ENCODE data around the gene FFAR4. TPM values are rescaled to one million over a fixed set of nuclear protein-coding genes. Genes with fewer than 3 reads are reported as not detected.

Gene FFAR4
- total RNA-seq, 1 experiment from 2014 or later, result not detected

DNA sequence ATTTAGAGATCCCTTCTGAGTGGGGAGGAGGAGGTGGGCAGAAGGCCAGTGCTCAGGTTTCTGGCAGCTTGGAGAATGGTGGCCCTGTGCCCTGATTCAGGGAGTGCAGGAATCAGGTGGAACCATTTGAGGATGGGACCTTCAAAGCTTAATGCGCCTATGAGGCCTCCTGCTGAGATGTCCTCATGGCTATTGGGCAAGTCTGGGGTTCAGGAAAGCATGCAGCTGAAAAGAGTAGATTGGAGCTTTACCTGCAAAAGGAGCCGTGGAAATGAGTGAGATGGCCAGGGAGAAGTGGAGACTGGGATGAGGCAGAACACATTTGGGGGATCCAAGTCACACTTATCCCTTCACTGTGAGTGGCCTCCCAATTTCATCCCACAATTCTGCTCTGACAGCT lies 6.1 kb downstream of the FFAR4 start:
- no peak overlapping the region for H3K4me3 Mint-ChIP-seq (ENCODE audit: unreplicated experiment)
- no peaks in the 10 kb centered on the region for H3K4me1 Mint-ChIP-seq (ENCODE audit: insufficient read depth, unreplicated experiment)
- no peak overlapping the region for H3K27ac Mint-ChIP-seq (ENCODE audit: low read depth, unreplicated experiment)
- H3K9me3 Mint-ChIP-seq (ENCODE audit: unreplicated experiment), result no peaks in the 10 kb centered on the region
- BruUV-seq (replicated peaks), result no TSS peak
- intact Hi-C loops (cut with micrococcal nuclease), result no loop called here
- no peak for DNase-seq (ENCODE audit: unreplicated experiment)
- TF ChIP-seq, protein P1, sequence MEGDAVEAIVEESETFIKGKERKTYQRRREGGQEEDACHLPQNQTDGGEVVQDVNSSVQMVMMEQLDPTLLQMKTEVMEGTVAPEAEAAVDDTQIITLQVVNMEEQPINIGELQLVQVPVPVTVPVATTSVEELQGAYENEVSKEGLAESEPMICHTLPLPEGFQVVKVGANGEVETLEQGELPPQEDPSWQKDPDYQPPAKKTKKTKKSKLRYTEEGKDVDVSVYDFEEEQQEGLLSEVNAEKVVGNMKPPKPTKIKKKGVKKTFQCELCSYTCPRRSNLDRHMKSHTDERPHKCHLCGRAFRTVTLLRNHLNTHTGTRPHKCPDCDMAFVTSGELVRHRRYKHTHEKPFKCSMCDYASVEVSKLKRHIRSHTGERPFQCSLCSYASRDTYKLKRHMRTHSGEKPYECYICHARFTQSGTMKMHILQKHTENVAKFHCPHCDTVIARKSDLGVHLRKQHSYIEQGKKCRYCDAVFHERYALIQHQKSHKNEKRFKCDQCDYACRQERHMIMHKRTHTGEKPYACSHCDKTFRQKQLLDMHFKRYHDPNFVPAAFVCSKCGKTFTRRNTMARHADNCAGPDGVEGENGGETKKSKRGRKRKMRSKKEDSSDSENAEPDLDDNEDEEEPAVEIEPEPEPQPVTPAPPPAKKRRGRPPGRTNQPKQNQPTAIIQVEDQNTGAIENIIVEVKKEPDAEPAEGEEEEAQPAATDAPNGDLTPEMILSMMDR (IDR thresholded peaks at IDR 0.05; ENCODE audit: unreplicated experiment), result no peak
- ChIA-PET POLR2A (interaction anchor here (0.7 kb wide), 1 partner anchor 174 kb away, joined by 3 read pairs; no protein-coding TSS in a partner anchor), CTCF (interaction anchor here (1.3 kb wide), 1 partner anchor 31 kb away, joined by 3 read pairs; no protein-coding TSS in a partner anchor)
- H3K36me3 Mint-ChIP-seq (ENCODE audit: insufficient read depth, unreplicated experiment), result no peaks in the 10 kb centered on the region
- H3K27me3 Mint-ChIP-seq (ENCODE audit: insufficient read depth, unreplicated experiment), result peaks cover 34% of the 10 kb centered on the region

DNA sequence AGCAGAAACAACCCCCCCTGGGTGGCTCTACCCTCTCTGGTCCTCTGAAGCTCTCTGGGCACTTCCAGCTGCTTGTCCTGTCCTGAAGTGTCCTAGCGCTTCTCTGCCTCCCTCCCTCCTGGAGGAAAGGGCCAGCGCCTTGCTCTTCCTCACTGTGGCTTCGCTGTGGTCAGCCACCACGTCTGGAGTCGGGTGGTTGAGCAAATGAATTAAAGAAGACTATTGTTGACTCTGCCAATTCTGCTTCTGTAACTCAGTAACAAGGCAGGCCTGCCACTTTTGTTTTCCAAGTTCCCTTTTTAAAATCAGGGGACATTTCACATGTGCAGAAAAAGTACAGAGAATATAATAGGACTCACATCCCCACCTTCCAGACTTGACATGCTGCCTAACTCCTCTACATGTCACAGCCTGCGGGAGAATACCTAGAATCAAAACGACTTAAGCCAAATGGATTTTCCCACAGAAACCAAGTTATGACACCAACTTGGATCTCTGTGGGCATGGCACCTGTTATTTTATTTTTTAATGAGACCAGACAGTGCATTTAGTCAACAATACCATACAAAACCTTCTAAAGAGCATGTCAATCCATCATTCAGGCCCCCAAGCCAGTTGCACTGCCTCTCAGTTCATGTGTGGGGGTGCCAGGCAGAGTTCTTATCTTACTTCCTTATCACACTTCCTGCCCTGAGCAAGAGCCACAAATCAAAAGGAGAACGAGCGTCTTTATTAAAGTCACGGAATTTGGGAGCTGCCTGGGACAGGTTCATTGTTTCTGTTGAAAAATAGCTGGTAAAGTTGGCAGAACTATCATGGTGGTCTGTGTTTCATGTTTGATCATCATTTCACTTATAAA lies 6.8 kb downstream of the FFAR4 start:
- ChIA-PET POLR2A (no interaction called here), CTCF (interaction anchor here (1.3 kb wide), 1 partner anchor 31 kb away, joined by 3 read pairs; no protein-coding TSS in a partner anchor)
- no TSS peak for BruUV-seq (replicated peaks)
- no peak for DNase-seq (ENCODE audit: unreplicated experiment)
- intact Hi-C loops (cut with micrococcal nuclease), result no loop called here
- H3K27me3 Mint-ChIP-seq (ENCODE audit: insufficient read depth, unreplicated experiment), result peaks cover 32% of the 10 kb centered on the region
- H3K9me3 Mint-ChIP-seq (ENCODE audit: unreplicated experiment), result no peaks in the 10 kb centered on the region
- TF ChIP-seq, protein P1 (IDR thresholded peaks at IDR 0.05; ENCODE audit: unreplicated experiment), result no peak
- H3K4me3 Mint-ChIP-seq (ENCODE audit: unreplicated experiment), result no peak overlapping the region
- H3K27ac Mint-ChIP-seq (ENCODE audit: low read depth, unreplicated experiment), result no peak overlapping the region
- H3K36me3 Mint-ChIP-seq (ENCODE audit: insufficient read depth, unreplicated experiment), result no peaks in the 10 kb centered on the region
- no peaks in the 10 kb centered on the region for H3K4me1 Mint-ChIP-seq (ENCODE audit: insufficient read depth, unreplicated experiment)

DNA sequence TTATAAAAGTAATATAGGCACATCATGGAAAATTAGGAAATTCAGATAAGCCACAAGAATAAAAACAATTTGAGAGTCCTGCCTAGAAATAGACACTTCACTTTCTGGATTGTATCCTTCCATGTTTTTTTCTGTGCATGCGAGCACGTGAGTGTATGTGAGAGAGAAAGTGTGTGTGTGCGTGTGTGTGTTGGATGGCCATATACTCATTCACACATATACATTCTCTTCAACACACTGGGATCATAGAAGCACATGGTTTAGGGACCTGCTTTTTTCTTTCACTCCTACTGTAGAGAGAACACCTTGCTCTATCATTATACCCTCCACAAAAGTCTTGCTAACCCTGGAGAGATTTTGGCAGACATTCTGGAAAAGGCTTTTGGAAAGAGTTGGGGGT lies 7.5 kb downstream of the FFAR4 start:
- BruUV-seq (replicated peaks), result no TSS peak
- intact Hi-C loops (cut with micrococcal nuclease), result no loop called here
- CTCF ChIA-PET, result interaction anchor here (0.6 kb wide), 1 partner anchor 227 kb away, joined by 3 read pairs; no protein-coding TSS in a partner anchor
- Mint-ChIP-seq H3K4me3 (ENCODE audit: unreplicated experiment) (no peak overlapping the region), H3K27me3 (ENCODE audit: insufficient read depth, unreplicated experiment) (peaks cover 32% of the 10 kb centered on the region), H3K9me3 (ENCODE audit: unreplicated experiment) (no peaks in the 10 kb centered on the region), H3K36me3 (ENCODE audit: insufficient read depth, unreplicated experiment) (no peaks in the 10 kb centered on the region), H3K4me1 (ENCODE audit: insufficient read depth, unreplicated experiment) (no peaks in the 10 kb centered on the region), H3K27ac (ENCODE audit: low read depth, unreplicated experiment) (no peak overlapping the region)
- no peak for DNase-seq (ENCODE audit: unreplicated experiment)
- POLR2A ChIA-PET, result no interaction called here
- TF ChIP-seq, protein P1 (IDR thresholded peaks at IDR 0.05; ENCODE audit: unreplicated experiment), result no peak

DNA sequence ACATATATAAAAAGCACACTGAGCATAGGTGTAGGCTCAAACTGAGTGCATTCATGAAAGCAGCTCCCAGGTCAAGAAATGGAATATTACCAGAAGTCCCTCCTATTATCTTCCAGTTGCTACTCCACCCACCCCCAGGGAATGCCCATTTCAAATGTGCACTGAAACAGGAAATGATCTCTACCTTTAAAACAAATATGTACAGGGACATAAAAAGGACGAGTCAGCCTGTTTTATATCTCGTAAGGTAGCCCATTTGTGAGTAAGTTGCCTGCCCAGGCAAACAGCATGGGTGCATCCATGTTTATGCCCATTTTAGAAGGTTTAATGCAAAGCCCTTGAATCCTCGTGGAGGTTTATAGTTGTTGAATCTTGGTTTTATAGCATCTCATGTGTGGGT lies 10.4 kb downstream of the FFAR4 start:
- Mint-ChIP-seq H3K27ac (ENCODE audit: low read depth, unreplicated experiment) (no peak overlapping the region), H3K27me3 (ENCODE audit: insufficient read depth, unreplicated experiment) (peaks cover 18% of the 10 kb centered on the region), H3K4me3 (ENCODE audit: unreplicated experiment) (no peak overlapping the region), H3K4me1 (ENCODE audit: insufficient read depth, unreplicated experiment) (no peaks in the 10 kb centered on the region), H3K9me3 (ENCODE audit: unreplicated experiment) (no peaks in the 10 kb centered on the region), H3K36me3 (ENCODE audit: insufficient read depth, unreplicated experiment) (no peaks in the 10 kb centered on the region)
- intact Hi-C loops (cut with micrococcal nuclease), result no loop called here
- TF ChIP-seq, protein P1 (IDR thresholded peaks at IDR 0.05; ENCODE audit: unreplicated experiment), result no peak
- ChIA-PET POLR2A (no interaction called here), CTCF (no interaction called here)
- DNase-seq (ENCODE audit: unreplicated experiment), result no peak
- BruUV-seq (replicated peaks), result no TSS peak

Data from MCF 10A (cell line).